CD4-positive, alpha-beta memory T cell (primary cell): ENCODE measurements around the gene ZBTB8B. TPM values are rescaled to one million over a fixed set of nuclear protein-coding genes. Genes with fewer than 3 reads are reported as not detected.
"Not testable (repeated sequence)": the region's sequence is repeated elsewhere in the genome, so short reads cannot be mapped to it uniquely, and the experiment has no call there.

Experiments
- CTCF ChIA-PET: fragments of 350-600 bp; sonication (Branson Sonifier 250); formaldehyde crosslinking; loops from one replicate; lab custom pipeline; 2021; ENCODE audit warnings: inconsistent platforms; ENCODE audit not compliant: partially characterized antibody; lab: Charles Lee
- POLR2A ChIA-PET: fragments of 350-600 bp; sonication (Branson Sonifier 250); formaldehyde crosslinking; loops from one replicate; lab custom pipeline; 2021; ENCODE audit not compliant: partially characterized antibody; lab: Charles Lee
- DNase-seq, 5 donors: peaks; one replicate each; pipeline versions ENCODE4 v3.0.0 to v3.0.0-alpha.2; 2020 to 2022; ENCODE audit warnings: mixed read lengths in 1 of 5
- H3K27ac ChIP-seq: one replicate; pipeline ENCODE4 v1.7.0; 2013; ENCODE audit warnings: low read depth, low read length
- H3K27me3 ChIP-seq: 2 replicates; pipeline ENCODE4 v1.7.0; 2013; ENCODE audit warnings: mild to moderate bottlenecking, low read length, moderate library complexity; ENCODE audit not compliant: insufficient read depth
- H3K36me3 ChIP-seq: 2 replicates; pipeline ENCODE4 v1.7.0; 2013; ENCODE audit warnings: mild to moderate bottlenecking, low read length, moderate library complexity; ENCODE audit not compliant: insufficient read depth
- H3K4me1 ChIP-seq: 2 replicates; pipeline ENCODE4 v1.7.0; 2013; ENCODE audit warnings: mild to moderate bottlenecking, low read length, moderate library complexity; ENCODE audit not compliant: insufficient read depth
- H3K4me3 ChIP-seq, 2 donors: one replicate each; pipeline ENCODE4 v1.7.0; 2013; ENCODE audit warnings: low read length in 2 of 2, mild to moderate bottlenecking in 1 of 2
- H3K9me3 ChIP-seq, 2 donors: one replicate each; pipeline ENCODE4 v1.7.0; 2013; ENCODE audit warnings: low read length in 2 of 2, control low read depth in 1 of 2; ENCODE audit not compliant: control insufficient read depth in 1 of 2
- H3K27ac Mint-ChIP-seq, 7 donors: one replicate each; pipeline ENCODE4 v1.8.0; 2020 to 2021; ENCODE audit warnings: mixed read lengths in 7 of 7, mild to moderate bottlenecking in 6 of 7, inconsistent platforms in 3 of 7, moderate library complexity in 3 of 7
- H3K27me3 Mint-ChIP-seq, 2 donors: one replicate each; pipeline ENCODE4 v1.8.0; 2020 to 2021; ENCODE audit warnings: mixed read lengths in 2 of 2
- H3K36me3 Mint-ChIP-seq, 2 donors: one replicate each; pipeline ENCODE4 v1.8.0; 2020 to 2021; ENCODE audit warnings: mixed read lengths in 2 of 2, inconsistent platforms in 1 of 2, mild to moderate bottlenecking in 1 of 2
- H3K4me1 Mint-ChIP-seq, 4 donors: one replicate each; pipeline ENCODE4 v1.8.0; 2020 to 2021; ENCODE audit warnings: mixed read lengths in 4 of 4, mild to moderate bottlenecking in 1 of 4
- H3K4me3 Mint-ChIP-seq, 8 donors: one replicate each; pipeline ENCODE4 v1.8.0; 2020 to 2021; ENCODE audit warnings: mixed read lengths in 8 of 8, mild to moderate bottlenecking in 7 of 8, moderate library complexity in 6 of 8, inconsistent platforms in 3 of 8
- H3K9me3 Mint-ChIP-seq, 8 donors: one replicate each; pipeline ENCODE4 v1.8.0; 2020 to 2021; ENCODE audit warnings: mixed read lengths in 8 of 8, mild to moderate bottlenecking in 5 of 8, inconsistent platforms in 3 of 8, moderate library complexity in 1 of 8
- intact Hi-C: fragments of 100-400 bp; cut with micrococcal nuclease; formaldehyde crosslinking; loops from one replicate; pipeline ENCODE4 v1.15.1; 2023
- polyA plus RNA-seq, 2 donors: library from polyadenylated mRNA; unstranded; fragments of 300-500 nt; fragmentation: Illumina TruSeq; gene quantifications; one replicate each; pipeline ENCODE4 v1.2.3, GENCODE V29; 2021
- total RNA-seq, 2 experiments: library from RNA; stranded (reverse); gene quantifications; one replicate each; pipeline ENCODE4 v1.2.3, GENCODE V29; 2021

ZBTB8B gene
- total and polyA plus RNA-seq, 4 experiments from 2014 or later, result not detected

GRCh38 chr1:32455958-32456357 is 8.9 kb upstream of the ZBTB8B start:
- Histone ChIP-seq H3K27ac (no peak overlapping the region), H3K27me3 (no peaks in the 10 kb centered on the region), H3K36me3 (no peaks in the 10 kb centered on the region), H3K4me1 (no peaks in the 10 kb centered on the region), H3K4me3 (no peak overlapping the region), H3K9me3 (peaks cover 0 to 8% of the 10 kb centered on the region in 2 donors)
- ChIA-PET CTCF (no interaction called here), POLR2A (no interaction called here)
- H3K27me3 Mint-ChIP-seq, result peaks cover 10 to 12% of the 10 kb centered on the region in 2 donors
- no peak overlapping the region for H3K27ac Mint-ChIP-seq
- intact Hi-C loops, result no loop called here
- peaks cover 4 to 23% (median 19%) of the 10 kb centered on the region in 8 donors for H3K9me3 Mint-ChIP-seq
- no peak overlapping the region for H3K4me3 Mint-ChIP-seq
- H3K36me3 Mint-ChIP-seq, result peaks cover 0 to 7% of the 10 kb centered on the region in 2 donors
- no peak for DNase-seq
- no peaks in the 10 kb centered on the region for H3K4me1 Mint-ChIP-seq

GRCh38 chr1:32458798-32459197 is 6.1 kb upstream of the ZBTB8B start:
- H3K9me3 Mint-ChIP-seq, result peaks cover 4 to 26% (median 21%) of the 10 kb centered on the region in 8 donors
- H3K4me1 Mint-ChIP-seq, H3K36me3 ChIP-seq, H3K27me3 ChIP-seq, H3K27ac Mint-ChIP-seq, POLR2A ChIA-PET, H3K36me3 Mint-ChIP-seq, H3K9me3 ChIP-seq, H3K4me3 ChIP-seq, H3K4me3 Mint-ChIP-seq, intact Hi-C loops, CTCF ChIA-PET, DNase-seq, H3K4me1 ChIP-seq, H3K27ac ChIP-seq: not testable (repeated sequence)
- peaks cover 13 to 21% of the 10 kb centered on the region in 2 donors for H3K27me3 Mint-ChIP-seq

- DNase-seq, H3K4me3 Mint-ChIP-seq, POLR2A ChIA-PET, H3K36me3 ChIP-seq, H3K9me3 ChIP-seq, intact Hi-C loops, H3K27ac ChIP-seq, H3K4me3 ChIP-seq, H3K36me3 Mint-ChIP-seq, CTCF ChIA-PET: not testable (repeated sequence)
- H3K4me1 ChIP-seq, result peaks cover 18% of the 10 kb centered on the region
- peak overlapping the region in 1 of 7 donors; percentile 14 for H3K27ac Mint-ChIP-seq
- peaks cover 8 to 15% (median 12%) of the 10 kb centered on the region in 4 donors for H3K4me1 Mint-ChIP-seq
- H3K27me3 Mint-ChIP-seq, result peaks cover 30 to 39% of the 10 kb centered on the region in 2 donors
- H3K9me3 Mint-ChIP-seq, result peaks cover 3 to 23% (median 19%) of the 10 kb centered on the region in 8 donors
- H3K27me3 ChIP-seq, result peaks cover 30% of the 10 kb centered on the region
Observed at GRCh38 chr1:32462977-32463376, 1.9 kb upstream of the ZBTB8B start.

- H3K36me3 Mint-ChIP-seq, result peaks cover 0 to 2% of the 10 kb centered on the region in 2 donors
- H3K27me3 Mint-ChIP-seq, result peaks cover 34 to 42% of the 10 kb centered on the region in 2 donors
- H3K27ac Mint-ChIP-seq, result no peak overlapping the region
- H3K27ac ChIP-seq, result no peak overlapping the region
- H3K9me3 Mint-ChIP-seq, result peaks cover 0 to 12% (median 6%) of the 10 kb centered on the region in 8 donors
- ChIA-PET POLR2A (no interaction called here), CTCF (no interaction called here)
- H3K4me3 Mint-ChIP-seq, result peak overlapping the region; percentile 46 to 84 (median 70)
- H3K36me3 ChIP-seq, result no peaks in the 10 kb centered on the region
- intact Hi-C loops, result no loop called here
- peaks cover 18% of the 10 kb centered on the region for H3K4me1 ChIP-seq
- peak overlapping the region in 1 of 2 donors; percentile 41 for H3K4me3 ChIP-seq
- peaks cover 8 to 15% (median 12%) of the 10 kb centered on the region in 4 donors for H3K4me1 Mint-ChIP-seq
- no peak for DNase-seq
- H3K9me3 ChIP-seq, result peaks cover 0 to 5% of the 10 kb centered on the region in 2 donors
- peaks cover 30% of the 10 kb centered on the region for H3K27me3 ChIP-seq
Observed at GRCh38 chr1:32464191-32464715, 619 bp upstream of the ZBTB8B start.

GRCh38 chr1:32465578-32465933 is 684 bp downstream of the ZBTB8B start:
- ChIA-PET CTCF (no interaction called here), POLR2A (interaction anchor here (1.0 kb wide), 1 partner anchor 11 kb away, joined by 3 read pairs; no protein-coding TSS in a partner anchor)
- Histone ChIP-seq H3K4me3 (no peak overlapping the region), H3K9me3 (no peaks in the 10 kb centered on the region), H3K27ac (no peak overlapping the region), H3K4me1 (peaks cover 18% of the 10 kb centered on the region), H3K36me3 (no peaks in the 10 kb centered on the region), H3K27me3 (peaks cover 30% of the 10 kb centered on the region)
- Mint-ChIP-seq H3K27me3 (peaks cover 34 to 43% of the 10 kb centered on the region in 2 donors), H3K4me1 (peaks cover 8 to 15% (median 12%) of the 10 kb centered on the region in 4 donors), H3K9me3 (peaks cover 0 to 5% (median 0%) of the 10 kb centered on the region in 8 donors), H3K4me3 (peak overlapping the region in 7 of 8 donors; percentile 68 to 88 (median 79)), H3K36me3 (peaks cover 0 to 2% of the 10 kb centered on the region in 2 donors), H3K27ac (no peak overlapping the region)
- intact Hi-C loops, result no loop called here
- no peak for DNase-seq

GRCh38 chr1:32466761-32467160 is 1.9 kb downstream of the ZBTB8B start:
- Mint-ChIP-seq H3K27me3 (peaks cover 31 to 45% of the 10 kb centered on the region in 2 donors), H3K4me1 (peaks cover 8 to 15% (median 12%) of the 10 kb centered on the region in 4 donors), H3K27ac (no peak overlapping the region), H3K4me3 (no peak overlapping the region), H3K9me3 (peaks cover 0 to 2% (median 0%) of the 10 kb centered on the region in 8 donors), H3K36me3 (peaks cover 0 to 2% of the 10 kb centered on the region in 2 donors)
- H3K4me1 ChIP-seq, result peaks cover 18% of the 10 kb centered on the region
- no peaks in the 10 kb centered on the region for H3K36me3 ChIP-seq
- ChIA-PET CTCF (no interaction called here), POLR2A (interaction anchor here (0.5 kb wide), 1 partner anchor 11 kb away, joined by 3 read pairs; no protein-coding TSS in a partner anchor)
- intact Hi-C loops, result no loop called here
- no peak overlapping the region for H3K27ac ChIP-seq
- H3K4me3 ChIP-seq, result no peak overlapping the region
- H3K9me3 ChIP-seq, result no peaks in the 10 kb centered on the region
- no peak for DNase-seq
- peaks cover 30% of the 10 kb centered on the region for H3K27me3 ChIP-seq

GRCh38 chr1:32468791-32469190 is 3.9 kb downstream of the ZBTB8B start:
- no peak for DNase-seq
- Histone ChIP-seq H3K36me3 (no peaks in the 10 kb centered on the region), H3K27me3 (peaks cover 30% of the 10 kb centered on the region), H3K27ac (no peak overlapping the region), H3K4me1 (peaks cover 18% of the 10 kb centered on the region), H3K9me3 (no peaks in the 10 kb centered on the region), H3K4me3 (no peak overlapping the region)
- H3K36me3 Mint-ChIP-seq, result peaks cover 0 to 2% of the 10 kb centered on the region in 2 donors
- H3K27me3 Mint-ChIP-seq, result peaks cover 33 to 39% of the 10 kb centered on the region in 2 donors
- H3K9me3 Mint-ChIP-seq, result peaks cover 0 to 2% (median 0%) of the 10 kb centered on the region in 8 donors
- CTCF ChIA-PET, result interaction anchor here (1.3 kb wide), 1 partner anchor 8 kb away, joined by 3 read pairs; no protein-coding TSS in a partner anchor
- no peak overlapping the region for H3K27ac Mint-ChIP-seq
- intact Hi-C loops, result no loop called here
- H3K4me1 Mint-ChIP-seq, result peaks cover 8 to 15% (median 12%) of the 10 kb centered on the region in 4 donors
- POLR2A ChIA-PET, result no interaction called here
- H3K4me3 Mint-ChIP-seq, result no peak overlapping the region
